CD4-positive, alpha-beta memory T cell (primary cell): ENCODE results near the gene SMIM8. TPM values are rescaled to one million over a fixed set of nuclear protein-coding genes. Genes with fewer than 3 reads are reported as not detected.

Experiments used
- CTCF ChIA-PET: fragments of 350-600 bp; sonication (Branson Sonifier 250); formaldehyde crosslinking; loops from one replicate; lab custom pipeline; 2021; ENCODE audit warnings: inconsistent platforms; ENCODE audit not compliant: partially characterized antibody; lab: Charles Lee
- POLR2A ChIA-PET: fragments of 350-600 bp; sonication (Branson Sonifier 250); formaldehyde crosslinking; loops from one replicate; lab custom pipeline; 2021; ENCODE audit not compliant: partially characterized antibody; lab: Charles Lee
- DNase-seq, 5 donors: peaks; one replicate each; pipeline versions ENCODE4 v3.0.0 to v3.0.0-alpha.2; 2020 to 2022; ENCODE audit warnings: mixed read lengths in 1 of 5
- H3K27ac ChIP-seq: one replicate; pipeline ENCODE4 v1.7.0; 2013; ENCODE audit warnings: low read depth, low read length
- H3K27me3 ChIP-seq: 2 replicates; pipeline ENCODE4 v1.7.0; 2013; ENCODE audit warnings: mild to moderate bottlenecking, low read length, moderate library complexity; ENCODE audit not compliant: insufficient read depth
- H3K36me3 ChIP-seq: 2 replicates; pipeline ENCODE4 v1.7.0; 2013; ENCODE audit warnings: mild to moderate bottlenecking, low read length, moderate library complexity; ENCODE audit not compliant: insufficient read depth
- H3K4me1 ChIP-seq: 2 replicates; pipeline ENCODE4 v1.7.0; 2013; ENCODE audit warnings: mild to moderate bottlenecking, low read length, moderate library complexity; ENCODE audit not compliant: insufficient read depth
- H3K4me3 ChIP-seq, 2 donors: one replicate each; pipeline ENCODE4 v1.7.0; 2013; ENCODE audit warnings: low read length in 2 of 2, mild to moderate bottlenecking in 1 of 2
- H3K9me3 ChIP-seq, 2 donors: one replicate each; pipeline ENCODE4 v1.7.0; 2013; ENCODE audit warnings: low read length in 2 of 2, control low read depth in 1 of 2; ENCODE audit not compliant: control insufficient read depth in 1 of 2
- H3K27ac Mint-ChIP-seq, 7 donors: one replicate each; pipeline ENCODE4 v1.8.0; 2020 to 2021; ENCODE audit warnings: mixed read lengths in 7 of 7, mild to moderate bottlenecking in 6 of 7, inconsistent platforms in 3 of 7, moderate library complexity in 3 of 7
- H3K27me3 Mint-ChIP-seq, 2 donors: one replicate each; pipeline ENCODE4 v1.8.0; 2020 to 2021; ENCODE audit warnings: mixed read lengths in 2 of 2
- H3K36me3 Mint-ChIP-seq, 2 donors: one replicate each; pipeline ENCODE4 v1.8.0; 2020 to 2021; ENCODE audit warnings: mixed read lengths in 2 of 2, inconsistent platforms in 1 of 2, mild to moderate bottlenecking in 1 of 2
- H3K4me1 Mint-ChIP-seq, 4 donors: one replicate each; pipeline ENCODE4 v1.8.0; 2020 to 2021; ENCODE audit warnings: mixed read lengths in 4 of 4, mild to moderate bottlenecking in 1 of 4
- H3K4me3 Mint-ChIP-seq, 8 donors: one replicate each; pipeline ENCODE4 v1.8.0; 2020 to 2021; ENCODE audit warnings: mixed read lengths in 8 of 8, mild to moderate bottlenecking in 7 of 8, moderate library complexity in 6 of 8, inconsistent platforms in 3 of 8
- H3K9me3 Mint-ChIP-seq, 8 donors: one replicate each; pipeline ENCODE4 v1.8.0; 2020 to 2021; ENCODE audit warnings: mixed read lengths in 8 of 8, mild to moderate bottlenecking in 5 of 8, inconsistent platforms in 3 of 8, moderate library complexity in 1 of 8
- intact Hi-C: fragments of 100-400 bp; cut with micrococcal nuclease; formaldehyde crosslinking; loops from one replicate; pipeline ENCODE4 v1.15.1; 2023
- polyA plus RNA-seq, 2 donors: library from polyadenylated mRNA; unstranded; fragments of 300-500 nt; fragmentation: Illumina TruSeq; gene quantifications; one replicate each; pipeline ENCODE4 v1.2.3, GENCODE V29; 2021
- total RNA-seq, 2 experiments: library from RNA; stranded (reverse); gene quantifications; one replicate each; pipeline ENCODE4 v1.2.3, GENCODE V29; 2021

SMIM8 gene
- total and polyA plus RNA-seq, 4 experiments from 2014 or later: 11.1 to 19.4 (median 13.8) TPM

- intact Hi-C loops: no loop called here
- DNase-seq: no peak
- no peaks in the 10 kb centered on the region for H3K9me3 ChIP-seq
- Mint-ChIP-seq H3K27ac (no peak overlapping the region), H3K36me3 (peaks cover 30 to 37% of the 10 kb centered on the region in 2 donors), H3K27me3 (no peaks in the 10 kb centered on the region), H3K9me3 (no peaks in the 10 kb centered on the region), H3K4me1 (no peaks in the 10 kb centered on the region), H3K4me3 (no peak overlapping the region)
- H3K27me3 ChIP-seq: no peaks in the 10 kb centered on the region
- no peak overlapping the region for H3K4me3 ChIP-seq
- no peaks in the 10 kb centered on the region for H3K36me3 ChIP-seq
- CTCF ChIA-PET: interaction anchor here (1.1 kb wide), 1 partner anchor 52 kb away, joined by 3 read pairs; no protein-coding TSS in a partner anchor
- H3K4me1 ChIP-seq: no peaks in the 10 kb centered on the region
- POLR2A ChIA-PET: no interaction called here
- H3K27ac ChIP-seq: no peak overlapping the region
Measured at GRCh38 chr6:87342829-87343228, 20.4 kb downstream of the SMIM8 start.

- ChIA-PET POLR2A (no interaction called here), CTCF (no interaction called here)
- H3K27ac Mint-ChIP-seq: peak within 1 kb of the TSS in 2 of 7 donors; percentile 36
Measured at GRCh38 chr6:87344731-87345130, 22.3 kb downstream of the SMIM8 start, which contains the start of gene C6orf163. Gene C6orf163 (plus strand): TSS chr6:87344813. CDS start chr6:87345100, 287 bp downstream.

DNA sequence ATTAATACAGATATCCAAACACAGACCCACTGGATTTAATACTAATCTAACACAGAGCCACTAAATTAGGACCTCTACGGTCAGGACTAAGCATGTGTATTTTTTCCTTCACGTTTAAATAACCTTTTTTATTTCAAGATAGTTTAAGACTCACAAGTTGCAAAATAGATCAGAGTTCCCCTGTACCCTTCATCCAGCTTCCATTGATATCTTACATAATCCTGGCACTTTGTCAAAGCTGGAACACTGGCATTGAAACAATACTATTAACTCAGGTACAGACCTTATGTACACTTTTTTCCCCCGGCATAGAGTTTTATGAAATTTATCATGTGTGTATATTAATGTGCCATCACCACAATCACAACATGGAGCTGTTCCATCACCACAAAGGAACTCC is 24.3 kb downstream of the SMIM8 start:
- H3K36me3 ChIP-seq: no peaks in the 10 kb centered on the region
- H3K4me3 Mint-ChIP-seq: no peak overlapping the region
- H3K4me3 ChIP-seq: no peak overlapping the region
- DNase-seq: no peak
- no peaks in the 10 kb centered on the region for H3K9me3 ChIP-seq
- no peaks in the 10 kb centered on the region for H3K4me1 ChIP-seq
- ChIA-PET POLR2A (no interaction called here), CTCF (interaction anchor here (1.3 kb wide), 1 partner anchor 28 kb away, joined by 3 read pairs; no protein-coding TSS in a partner anchor)
- peaks cover 14 to 22% of the 10 kb centered on the region in 2 donors for H3K36me3 Mint-ChIP-seq
- no peak overlapping the region for H3K27ac Mint-ChIP-seq
- intact Hi-C loops: no loop called here
- no peaks in the 10 kb centered on the region for H3K4me1 Mint-ChIP-seq
- H3K9me3 Mint-ChIP-seq: peaks cover 0 to 2% (median 0%) of the 10 kb centered on the region in 8 donors
- no peak overlapping the region for H3K27ac ChIP-seq
- no peaks in the 10 kb centered on the region for H3K27me3 Mint-ChIP-seq
- no peaks in the 10 kb centered on the region for H3K27me3 ChIP-seq

More at GRCh38 chr6:87344731-87345130, 22.3 kb downstream of the SMIM8 start, which contains the start of gene C6orf163:
- H3K27me3 ChIP-seq: no peaks in the 10 kb centered on the region
- H3K4me1 ChIP-seq: no peaks in the 10 kb centered on the region
- no peaks in the 10 kb centered on the region for H3K9me3 ChIP-seq
- intact Hi-C loops: no loop called here
- Mint-ChIP-seq H3K4me3 (no peak within 1 kb of the TSS), H3K36me3 (peaks cover 19 to 27% of the 10 kb centered on the region in 2 donors), H3K27me3 (no peaks in the 10 kb centered on the region), H3K4me1 (no peaks in the 10 kb centered on the region), H3K9me3 (peaks cover 0 to 2% (median 0%) of the 10 kb centered on the region in 8 donors)
- no peaks in the 10 kb centered on the region for H3K36me3 ChIP-seq
- no peak within 1 kb of the TSS for H3K27ac ChIP-seq
- DNase-seq: no peak
- H3K4me3 ChIP-seq: no peak within 1 kb of the TSS

DNA sequence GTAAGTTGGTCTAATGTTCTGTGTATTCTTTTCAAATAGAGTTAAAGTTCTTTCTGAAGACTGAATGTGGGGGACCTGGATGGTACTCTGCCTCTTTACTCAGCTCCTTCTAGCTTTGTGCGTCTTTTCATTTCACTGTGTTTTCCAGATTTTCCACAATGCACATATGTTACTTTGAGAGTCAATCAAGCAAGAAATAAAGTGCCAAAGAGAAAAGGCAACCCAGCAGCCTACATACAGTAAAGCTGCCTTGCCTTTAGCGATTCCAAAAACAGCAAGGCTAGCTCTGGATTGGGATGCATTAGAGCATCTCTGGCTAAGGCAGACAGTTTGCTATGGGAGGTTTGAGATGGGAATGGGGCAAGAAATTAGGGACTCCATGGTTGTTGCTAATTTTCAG is 27.5 kb downstream of the SMIM8 start:
- no peaks in the 10 kb centered on the region for H3K9me3 ChIP-seq
- Mint-ChIP-seq H3K4me1 (no peaks in the 10 kb centered on the region), H3K36me3 (peaks cover 7 to 12% of the 10 kb centered on the region in 2 donors), H3K27ac (no peak overlapping the region), H3K27me3 (no peaks in the 10 kb centered on the region), H3K9me3 (peaks cover 0 to 2% (median 0%) of the 10 kb centered on the region in 8 donors), H3K4me3 (no peak overlapping the region)
- no peak overlapping the region for H3K4me3 ChIP-seq
- ChIA-PET CTCF (no interaction called here), POLR2A (no interaction called here)
- no peaks in the 10 kb centered on the region for H3K4me1 ChIP-seq
- H3K36me3 ChIP-seq: no peaks in the 10 kb centered on the region
- H3K27ac ChIP-seq: no peak overlapping the region
- intact Hi-C loops: no loop called here
- no peaks in the 10 kb centered on the region for H3K27me3 ChIP-seq
- DNase-seq: no peak

GRCh38 chr6:87350516-87350915 is 28.1 kb downstream of the SMIM8 start:
- H3K4me3 Mint-ChIP-seq: no peak overlapping the region
- H3K27me3 Mint-ChIP-seq: no peaks in the 10 kb centered on the region
- Histone ChIP-seq H3K36me3 (no peaks in the 10 kb centered on the region), H3K9me3 (no peaks in the 10 kb centered on the region), H3K27me3 (no peaks in the 10 kb centered on the region), H3K4me3 (no peak overlapping the region), H3K27ac (no peak overlapping the region), H3K4me1 (no peaks in the 10 kb centered on the region)
- intact Hi-C loops: no loop called here
- ChIA-PET POLR2A (no interaction called here), CTCF (no interaction called here)
- no peak overlapping the region for H3K27ac Mint-ChIP-seq
- peaks cover 0 to 4% (median 0%) of the 10 kb centered on the region in 8 donors for H3K9me3 Mint-ChIP-seq
- peaks cover 4 to 9% of the 10 kb centered on the region in 2 donors for H3K36me3 Mint-ChIP-seq
- DNase-seq: no peak
- H3K4me1 Mint-ChIP-seq: no peaks in the 10 kb centered on the region

DNA sequence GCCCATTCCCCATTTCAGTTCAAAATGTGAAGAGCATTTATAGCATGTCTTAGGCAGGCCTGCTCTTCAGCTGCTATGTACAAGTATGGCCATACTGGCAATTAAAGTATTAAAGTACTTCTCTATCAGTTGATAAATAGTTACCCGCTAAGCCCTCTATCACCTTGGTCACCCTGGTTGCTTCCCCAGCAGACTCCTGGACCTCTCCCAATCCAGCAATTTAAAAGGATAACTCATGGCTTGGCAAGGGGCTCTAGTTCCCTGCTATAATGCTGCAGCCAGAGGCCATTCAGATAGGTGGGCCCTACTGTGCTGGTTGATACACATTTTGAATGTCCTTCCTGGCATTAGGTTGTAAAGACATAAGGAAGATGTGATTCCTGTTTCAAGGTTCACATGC is 29.2 kb downstream of the SMIM8 start:
- no peak overlapping the region for H3K27ac Mint-ChIP-seq
- H3K4me3 Mint-ChIP-seq: no peak overlapping the region
- no peak for DNase-seq
- ChIA-PET POLR2A (no interaction called here), CTCF (no interaction called here)
- H3K4me1 Mint-ChIP-seq: no peaks in the 10 kb centered on the region
- H3K27ac ChIP-seq: no peak overlapping the region
- intact Hi-C loops: no loop called here
- H3K9me3 Mint-ChIP-seq: peaks cover 0 to 4% (median 0%) of the 10 kb centered on the region in 8 donors
- no peaks in the 10 kb centered on the region for H3K27me3 Mint-ChIP-seq
- H3K4me3 ChIP-seq: no peak overlapping the region
- peaks cover 3 to 8% of the 10 kb centered on the region in 2 donors for H3K36me3 Mint-ChIP-seq
- no peaks in the 10 kb centered on the region for H3K4me1 ChIP-seq
- no peaks in the 10 kb centered on the region for H3K9me3 ChIP-seq
- H3K36me3 ChIP-seq: no peaks in the 10 kb centered on the region
- H3K27me3 ChIP-seq: no peaks in the 10 kb centered on the region

DNA sequence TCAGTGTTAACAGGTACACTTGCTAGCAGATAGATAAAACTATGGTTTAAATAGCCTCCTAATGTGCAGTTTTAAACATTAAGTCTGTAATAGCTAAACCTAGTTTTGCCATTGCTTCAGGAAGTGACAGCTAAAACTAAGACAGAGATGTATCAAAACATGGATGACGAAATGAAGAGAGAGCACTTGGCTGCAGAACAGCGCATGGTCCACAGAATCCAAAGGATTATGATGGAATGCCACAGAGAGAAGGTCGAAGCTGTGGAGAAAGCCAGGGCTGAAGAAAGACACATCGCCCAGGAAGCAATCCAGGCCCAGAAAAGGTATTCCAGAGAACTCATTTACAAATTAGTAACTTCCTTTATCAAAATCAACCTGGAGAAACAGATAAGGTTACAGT is 33.8 kb downstream of the SMIM8 start:
- ChIA-PET CTCF (no interaction called here), POLR2A (no interaction called here)
- no peaks in the 10 kb centered on the region for H3K36me3 ChIP-seq
- Mint-ChIP-seq H3K27ac (no peak overlapping the region), H3K4me3 (no peak overlapping the region), H3K9me3 (peaks cover 0 to 2% (median 0%) of the 10 kb centered on the region in 8 donors), H3K36me3 (peaks cover 3 to 16% of the 10 kb centered on the region in 2 donors), H3K27me3 (no peaks in the 10 kb centered on the region), H3K4me1 (no peaks in the 10 kb centered on the region)
- H3K9me3 ChIP-seq: no peaks in the 10 kb centered on the region
- H3K27me3 ChIP-seq: no peaks in the 10 kb centered on the region
- DNase-seq: no peak
- no peak overlapping the region for H3K4me3 ChIP-seq
- intact Hi-C loops: no loop called here
- H3K27ac ChIP-seq: no peak overlapping the region
- no peaks in the 10 kb centered on the region for H3K4me1 ChIP-seq
